CD8-positive, alpha-beta memory T cell (primary cell): ENCODE results near the gene KDSR. TPM values are rescaled to one million over a fixed set of nuclear protein-coding genes. Genes with fewer than 3 reads are reported as not detected.

ENCODE experiments used
- CTCF ChIA-PET: fragments of 350-600 bp; sonication (Branson Sonifier 250); formaldehyde crosslinking; loops from one replicate; lab custom pipeline; 2021; ENCODE audit warnings: antibody characterized with exemption; lab: Charles Lee
- POLR2A ChIA-PET: fragments of 350-600 bp; sonication (Branson Sonifier 250); formaldehyde crosslinking; loops from one replicate; lab custom pipeline; 2021; ENCODE audit warnings: antibody characterized with exemption; lab: Charles Lee
- DNase-seq, 5 donors: peaks; one replicate each; pipeline versions ENCODE4 v3.0.0 to v3.0.0-alpha.2; 2020 to 2022; ENCODE audit warnings: mixed read lengths in 1 of 5
- H3K27ac ChIP-seq: one replicate; pipeline ENCODE4 v1.7.0; 2013; ENCODE audit warnings: low read depth, mild to moderate bottlenecking, low read length, moderate library complexity
- H3K27me3 ChIP-seq: 2 replicates; pipeline ENCODE4 v1.7.0; 2013; ENCODE audit warnings: low read length, mild to moderate bottlenecking; ENCODE audit not compliant: insufficient read depth, poor library complexity, severe bottlenecking
- H3K36me3 ChIP-seq: 2 replicates; pipeline ENCODE4 v1.7.0; 2013; ENCODE audit warnings: mild to moderate bottlenecking, low read length, moderate library complexity; ENCODE audit not compliant: insufficient read depth
- H3K4me1 ChIP-seq: 2 replicates; pipeline ENCODE4 v1.7.0; 2013; ENCODE audit warnings: mild to moderate bottlenecking, low read length, moderate library complexity; ENCODE audit not compliant: insufficient read depth
- H3K4me3 ChIP-seq: 2 replicates; pipeline ENCODE4 v1.7.0; 2013; ENCODE audit warnings: mild to moderate bottlenecking, low read length
- H3K9me3 ChIP-seq: 2 replicates; pipeline ENCODE4 v1.7.0; 2013; ENCODE audit warnings: mild to moderate bottlenecking, low read length
- H3K27ac Mint-ChIP-seq, 8 donors: one replicate each; pipeline ENCODE4 v1.8.0; 2020 to 2021; ENCODE audit warnings: mixed read lengths in 8 of 8, mild to moderate bottlenecking in 6 of 8, inconsistent platforms in 3 of 8, moderate library complexity in 3 of 8
- H3K27me3 Mint-ChIP-seq, 2 donors: one replicate each; pipeline ENCODE4 v1.8.0; 2020 to 2021; ENCODE audit warnings: mixed read lengths in 2 of 2, mild to moderate bottlenecking in 1 of 2, moderate library complexity in 1 of 2
- H3K36me3 Mint-ChIP-seq, 3 donors: one replicate each; pipeline ENCODE4 v1.8.0; 2020 to 2021; ENCODE audit warnings: mixed read lengths in 3 of 3, inconsistent platforms in 1 of 3, mild to moderate bottlenecking in 1 of 3
- H3K4me1 Mint-ChIP-seq, 3 donors: one replicate each; pipeline ENCODE4 v1.8.0; 2020 to 2021; ENCODE audit warnings: mixed read lengths in 3 of 3, inconsistent platforms in 1 of 3, mild to moderate bottlenecking in 1 of 3
- H3K4me3 Mint-ChIP-seq, 7 donors: one replicate each; pipeline ENCODE4 v1.8.0; 2020 to 2021; ENCODE audit warnings: mixed read lengths in 7 of 7, mild to moderate bottlenecking in 6 of 7, moderate library complexity in 4 of 7, inconsistent platforms in 2 of 7
- H3K9me3 Mint-ChIP-seq, 5 donors: one replicate each; pipeline ENCODE4 v1.8.0; 2020 to 2022; ENCODE audit warnings: mixed read lengths in 5 of 5, mild to moderate bottlenecking in 3 of 5, moderate library complexity in 2 of 5, inconsistent platforms in 1 of 5
- polyA plus RNA-seq: library from polyadenylated mRNA; unstranded; fragments of 300-500 nt; fragmentation: Illumina TruSeq; gene quantifications from one replicate; pipeline ENCODE4 v1.2.3, GENCODE V29; 2021
- total RNA-seq, 2 experiments: library from RNA; stranded (reverse); gene quantifications; one replicate each; pipeline ENCODE4 v1.2.3, GENCODE V29; 2021

The KDSR gene
- total and polyA plus RNA-seq, 3 experiments from 2014 or later = 52.1 to 103 (median 55.3) TPM

DNA sequence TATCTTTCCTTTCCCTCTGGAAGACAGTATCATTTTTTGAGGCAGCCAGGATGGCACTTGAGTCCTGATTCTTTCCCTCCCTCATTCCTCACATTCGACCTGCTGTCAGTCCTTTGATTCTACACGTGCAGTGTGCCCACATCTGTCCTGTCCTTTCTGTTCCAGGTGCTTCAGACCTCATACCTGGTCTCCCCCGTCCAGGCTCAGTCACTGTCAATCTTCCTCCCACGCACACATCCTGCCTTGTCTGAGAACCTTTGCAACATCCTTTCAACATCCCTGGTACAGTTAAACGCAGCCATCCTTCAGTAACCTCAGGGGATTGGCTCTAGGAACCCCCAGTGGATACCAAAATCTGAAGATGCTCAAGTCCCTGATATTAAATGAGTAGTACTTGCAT, 57.6 kb downstream of the KDSR start:
- no peak overlapping the region for H3K27ac ChIP-seq
- Mint-ChIP-seq H3K27me3 (no peaks in the 10 kb centered on the region), H3K27ac (peak overlapping the region in 7 of 8 donors; percentile 46 to 90 (median 89)), H3K36me3 (peaks cover 0 to 16% (median 3%) of the 10 kb centered on the region in 3 donors), H3K4me1 (peaks cover 78 to 96% (median 90%) of the 10 kb centered on the region in 3 donors), H3K4me3 (peak overlapping the region in 6 of 7 donors; percentile 1 to 63 (median 41)), H3K9me3 (no peaks in the 10 kb centered on the region)
- peaks cover 57% of the 10 kb centered on the region for H3K4me1 ChIP-seq
- peak overlapping the region; percentile 35 for H3K4me3 ChIP-seq
- H3K36me3 ChIP-seq = no peaks in the 10 kb centered on the region
- peak in 2 of 5 donors; percentile 49 to 56 for DNase-seq
- no peaks in the 10 kb centered on the region for H3K9me3 ChIP-seq
- ChIA-PET CTCF (interaction anchor here (3.9 kb wide), 1 partner anchor 9 kb away, joined by 25 read pairs; no protein-coding TSS in a partner anchor), POLR2A (no interaction called here)
- H3K27me3 ChIP-seq = no peaks in the 10 kb centered on the region

DNA sequence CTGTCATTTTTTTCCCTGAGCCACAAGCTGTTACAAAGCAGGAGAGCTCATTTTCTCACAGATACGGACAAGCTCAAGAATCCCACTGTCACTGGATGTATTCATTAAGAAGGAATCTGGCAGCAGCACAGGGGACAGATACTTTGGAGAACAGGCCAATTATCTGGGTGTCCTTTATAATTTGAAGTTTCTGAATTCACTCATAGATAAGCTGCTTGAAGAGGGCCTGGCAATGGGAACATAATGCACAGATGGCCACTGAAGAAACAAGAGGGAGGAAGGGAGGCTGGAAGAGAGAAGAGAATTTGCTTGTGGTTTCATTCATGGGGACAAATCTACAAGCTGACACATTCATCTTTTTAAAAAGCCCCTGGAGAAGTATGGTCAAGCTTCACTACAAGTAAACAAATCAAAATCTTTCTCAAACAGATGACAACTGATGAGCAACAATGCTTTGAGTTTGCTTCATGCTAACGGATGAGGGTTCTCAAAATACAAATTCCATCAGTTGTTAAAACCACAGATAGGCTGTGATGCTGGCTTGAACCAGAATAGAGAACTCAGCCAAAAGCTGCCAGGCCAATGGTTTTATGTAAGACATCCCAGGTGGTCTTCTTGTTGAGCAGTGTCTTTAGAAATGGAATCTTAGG, 59.3 kb downstream of the KDSR start:
- no peak overlapping the region for H3K27ac ChIP-seq
- H3K9me3 ChIP-seq = no peaks in the 10 kb centered on the region
- no peaks in the 10 kb centered on the region for H3K36me3 ChIP-seq
- Mint-ChIP-seq H3K27me3 (no peaks in the 10 kb centered on the region), H3K4me3 (peak overlapping the region in 2 of 7 donors; percentile 20 to 47), H3K27ac (peak overlapping the region; percentile 21 to 93 (median 70)), H3K4me1 (peaks cover 74 to 96% (median 89%) of the 10 kb centered on the region in 3 donors), H3K36me3 (peaks cover 0 to 16% (median 3%) of the 10 kb centered on the region in 3 donors), H3K9me3 (no peaks in the 10 kb centered on the region)
- no peaks in the 10 kb centered on the region for H3K27me3 ChIP-seq
- peaks cover 60% of the 10 kb centered on the region for H3K4me1 ChIP-seq
- POLR2A ChIA-PET = no interaction called here
- H3K4me3 ChIP-seq = no peak overlapping the region
- CTCF ChIA-PET = interaction anchor here (2.4 to 3.9 kb wide), 2 partner anchors 10 to 153 kb away, joined by 10 to 25 read pairs; no protein-coding TSS in a partner anchor
- no peak for DNase-seq

DNA sequence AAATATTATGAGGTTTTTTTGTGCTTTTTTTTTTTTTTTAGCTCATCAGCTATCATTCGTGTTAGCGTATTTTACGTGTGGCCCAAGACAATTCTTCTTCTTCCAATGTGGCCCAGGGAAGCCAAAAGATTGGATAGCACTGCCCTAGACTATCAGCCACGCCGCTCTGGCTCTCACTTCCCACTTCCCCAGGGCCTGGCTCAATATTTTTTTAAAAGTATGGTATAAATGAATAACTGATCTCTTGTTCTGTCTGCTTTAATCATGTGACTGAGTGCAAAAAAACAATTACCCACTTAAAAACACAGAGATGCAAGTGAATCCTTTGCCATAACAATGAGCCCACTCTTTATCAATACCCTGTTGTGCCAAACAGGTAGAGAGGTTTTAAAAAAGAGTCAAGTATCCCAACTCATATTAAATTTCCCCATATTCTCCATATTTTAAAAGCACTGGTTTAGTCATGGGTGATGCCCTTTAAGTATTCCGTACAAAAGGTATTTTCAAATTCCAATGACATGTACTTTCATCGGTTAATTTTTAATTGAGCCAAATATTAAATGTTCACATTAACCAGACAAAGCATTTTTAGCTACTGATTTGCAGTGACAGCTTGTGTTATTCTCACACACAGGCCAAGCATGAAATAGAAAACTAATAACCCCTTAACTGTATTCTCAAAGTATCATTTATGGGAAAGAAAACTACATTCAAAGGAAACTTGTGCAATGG, 60.0 kb downstream of the KDSR start:
- H3K27ac Mint-ChIP-seq = peak overlapping the region in 6 of 8 donors; percentile 48 to 93 (median 70)
- Histone ChIP-seq H3K9me3 (no peaks in the 10 kb centered on the region), H3K4me1 (peaks cover 62% of the 10 kb centered on the region), H3K27ac (no peak overlapping the region), H3K36me3 (no peaks in the 10 kb centered on the region), H3K4me3 (no peak overlapping the region), H3K27me3 (no peaks in the 10 kb centered on the region)
- no peak for DNase-seq
- peak overlapping the region in 1 of 7 donors; percentile 49 for H3K4me3 Mint-ChIP-seq
- H3K4me1 Mint-ChIP-seq = peaks cover 76 to 96% (median 89%) of the 10 kb centered on the region in 3 donors
- ChIA-PET CTCF (interaction anchor here (0.6 to 3.9 kb wide), 4 partner anchors 11 to 176 kb away, joined by 3 to 25 read pairs (median 7); no protein-coding TSS in a partner anchor), POLR2A (no interaction called here)
- H3K9me3 Mint-ChIP-seq = no peaks in the 10 kb centered on the region
- H3K36me3 Mint-ChIP-seq = peaks cover 0 to 16% (median 3%) of the 10 kb centered on the region in 3 donors
- no peaks in the 10 kb centered on the region for H3K27me3 Mint-ChIP-seq

DNA sequence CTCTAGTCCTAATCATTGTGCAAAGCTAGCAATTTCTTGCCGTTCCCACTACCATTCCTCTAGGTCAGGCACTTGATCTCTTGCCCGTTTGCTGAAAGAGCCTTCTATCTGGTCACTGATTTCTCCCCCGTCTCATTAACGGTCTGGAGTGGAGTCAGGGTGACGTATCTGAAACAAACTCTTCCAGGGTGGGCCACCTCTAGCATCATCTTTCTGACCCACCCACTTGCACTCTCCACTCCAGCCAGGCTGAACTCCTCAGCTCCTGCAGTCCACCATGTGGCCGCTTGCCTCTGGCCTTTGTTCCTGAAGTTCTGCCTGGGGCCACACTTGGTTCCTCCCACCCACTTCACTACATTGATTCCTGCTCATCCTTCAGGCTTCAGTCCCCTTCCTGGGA, 60.8 kb downstream of the KDSR start:
- Histone ChIP-seq H3K27ac (no peak overlapping the region), H3K27me3 (no peaks in the 10 kb centered on the region), H3K9me3 (no peaks in the 10 kb centered on the region), H3K36me3 (no peaks in the 10 kb centered on the region), H3K4me1 (peaks cover 60% of the 10 kb centered on the region), H3K4me3 (no peak overlapping the region)
- Mint-ChIP-seq H3K4me1 (peaks cover 76 to 96% (median 87%) of the 10 kb centered on the region in 3 donors), H3K36me3 (peaks cover 0 to 17% (median 3%) of the 10 kb centered on the region in 3 donors), H3K9me3 (no peaks in the 10 kb centered on the region), H3K27ac (peak overlapping the region in 6 of 8 donors; percentile 0 to 73 (median 56)), H3K27me3 (no peaks in the 10 kb centered on the region), H3K4me3 (peak overlapping the region in 2 of 7 donors; percentile 12 to 49)
- ChIA-PET POLR2A (no interaction called here), CTCF (interaction anchor here (0.8 to 3.9 kb wide), 3 partner anchors 12 to 152 kb away, joined by 4 to 25 read pairs (median 10); no protein-coding TSS in a partner anchor)
- DNase-seq = no peak

DNA sequence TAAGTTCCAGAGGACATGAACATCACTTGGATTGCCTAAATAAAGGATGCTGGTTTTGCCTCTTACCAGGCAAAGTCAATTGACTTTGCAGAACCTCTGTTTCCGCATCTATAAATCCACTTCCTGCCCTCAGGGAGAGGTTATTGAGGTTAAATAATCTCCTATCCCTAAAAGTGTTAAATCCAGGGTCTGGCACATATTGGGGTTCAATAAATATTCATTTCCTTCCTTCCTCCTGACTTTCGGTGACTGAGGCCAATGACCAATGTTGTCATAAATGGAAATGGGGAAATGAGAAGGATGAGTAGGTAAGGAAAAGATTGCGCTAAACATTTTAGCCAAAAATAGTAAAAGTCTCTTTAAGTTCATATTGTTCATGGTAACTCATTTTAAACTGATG, 63.5 kb downstream of the KDSR start:
- Mint-ChIP-seq H3K27ac (peak overlapping the region in 7 of 8 donors; percentile 30 to 88 (median 55)), H3K27me3 (no peaks in the 10 kb centered on the region), H3K36me3 (peaks cover 0 to 31% (median 3%) of the 10 kb centered on the region in 3 donors), H3K4me3 (peak overlapping the region in 5 of 7 donors; percentile 12 to 65 (median 50)), H3K9me3 (no peaks in the 10 kb centered on the region), H3K4me1 (peaks cover 81 to 98% (median 93%) of the 10 kb centered on the region in 3 donors)
- Histone ChIP-seq H3K9me3 (no peaks in the 10 kb centered on the region), H3K4me1 (peaks cover 66% of the 10 kb centered on the region), H3K36me3 (no peaks in the 10 kb centered on the region), H3K27ac (no peak overlapping the region), H3K27me3 (no peaks in the 10 kb centered on the region), H3K4me3 (no peak overlapping the region)
- POLR2A ChIA-PET = no interaction called here
- CTCF ChIA-PET = interaction anchor here (1.6 kb wide), 1 partner anchor 13 kb away, joined by 3 read pairs; no protein-coding TSS in a partner anchor
- DNase-seq = no peak

DNA sequence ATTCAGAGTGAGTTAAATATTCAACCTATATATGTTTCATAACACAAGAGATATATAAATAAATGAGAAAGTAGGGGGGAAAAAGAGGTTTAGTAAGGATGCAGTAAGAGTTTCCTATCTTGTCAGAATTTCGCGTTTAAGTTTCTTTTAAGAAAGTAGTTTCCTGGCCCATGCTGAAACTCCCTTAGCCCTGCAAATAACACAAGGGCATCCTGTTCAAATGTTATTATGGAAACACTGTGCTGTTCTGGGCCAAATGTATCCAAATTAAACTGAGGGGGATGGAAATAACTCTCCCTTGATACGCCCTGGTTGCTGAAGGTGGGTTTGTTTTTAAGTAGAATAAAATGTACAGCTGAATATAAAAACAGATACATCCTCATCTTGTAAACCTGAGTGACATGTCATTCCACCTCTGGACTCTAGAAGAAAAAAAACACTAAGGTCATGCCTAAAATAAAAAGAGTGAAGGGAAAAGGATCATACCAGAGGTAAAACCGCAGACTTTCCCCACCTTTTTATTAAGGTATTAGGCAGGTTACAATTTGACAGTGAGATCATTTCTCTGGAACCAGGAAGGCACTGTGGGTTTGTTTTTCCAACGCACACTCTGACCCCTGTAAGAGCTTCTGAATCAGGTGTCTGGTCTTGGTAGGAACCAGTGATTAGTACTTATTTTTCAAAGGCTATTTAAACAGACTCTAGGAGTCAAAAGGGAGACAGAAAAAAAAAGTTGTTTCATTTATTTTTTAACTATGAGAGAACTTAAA, 64.2 kb downstream of the KDSR start:
- H3K27ac ChIP-seq = no peak overlapping the region
- CTCF ChIA-PET = interaction anchor here (1.5 to 5.6 kb wide), 4 partner anchors 9 to 148 kb away, joined by 4 to 58 read pairs (median 5); partner anchors contain the start of gene BCL2
- Mint-ChIP-seq H3K27me3 (no peaks in the 10 kb centered on the region), H3K36me3 (peaks cover 0 to 31% (median 3%) of the 10 kb centered on the region in 3 donors), H3K27ac (peak overlapping the region; percentile 52 to 96 (median 90)), H3K4me1 (peaks cover 81 to 98% (median 94%) of the 10 kb centered on the region in 3 donors), H3K9me3 (no peaks in the 10 kb centered on the region), H3K4me3 (peak overlapping the region; percentile 9 to 87 (median 76))
- no peaks in the 10 kb centered on the region for H3K36me3 ChIP-seq
- H3K9me3 ChIP-seq = no peaks in the 10 kb centered on the region
- peak overlapping the region; percentile 4 for H3K4me3 ChIP-seq
- POLR2A ChIA-PET = interaction anchor here (0.5 to 1.8 kb wide), 3 partner anchors 12 to 92 kb away, joined by 3 to 9 read pairs (median 3); partner anchors contain the start of gene BCL2
- DNase-seq = no peak
- peaks cover 74% of the 10 kb centered on the region for H3K4me1 ChIP-seq
- H3K27me3 ChIP-seq = no peaks in the 10 kb centered on the region

DNA sequence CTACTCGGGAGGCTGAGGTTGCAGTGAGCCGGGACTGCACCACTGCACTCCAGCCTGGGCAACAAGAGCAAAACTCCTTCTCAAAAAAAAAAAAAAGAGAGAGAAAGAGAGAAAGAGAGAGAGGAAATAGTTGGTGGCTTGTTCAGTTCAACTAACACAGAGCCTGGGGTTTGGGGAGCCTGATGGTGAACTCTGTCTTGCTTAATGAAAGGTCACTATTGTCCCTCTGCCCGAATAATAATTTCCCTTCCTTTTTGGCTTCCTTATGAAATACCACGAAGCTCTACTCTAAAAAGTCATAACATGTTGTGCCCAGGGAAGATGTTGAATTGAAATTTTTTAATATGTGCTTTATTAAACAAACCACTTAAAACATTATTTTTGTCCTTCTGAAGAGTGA, 64.8 kb downstream of the KDSR start:
- H3K27me3 Mint-ChIP-seq = no peaks in the 10 kb centered on the region
- ChIA-PET POLR2A (interaction anchor here (0.5 to 1.8 kb wide), 5 partner anchors 12 to 135 kb away, joined by 3 to 9 read pairs (median 3); partner anchors contain the start of gene BCL2), CTCF (interaction anchor here (1.5 to 5.6 kb wide), 4 partner anchors 9 to 147 kb away, joined by 4 to 58 read pairs (median 5); partner anchors contain the start of gene BCL2)
- no peaks in the 10 kb centered on the region for H3K36me3 ChIP-seq
- H3K36me3 Mint-ChIP-seq = peaks cover 0 to 34% (median 3%) of the 10 kb centered on the region in 3 donors
- DNase-seq = no peak
- H3K27me3 ChIP-seq = no peaks in the 10 kb centered on the region
- H3K9me3 Mint-ChIP-seq = no peaks in the 10 kb centered on the region
- peak overlapping the region; percentile 52 to 96 (median 90) for H3K27ac Mint-ChIP-seq
- H3K9me3 ChIP-seq = no peaks in the 10 kb centered on the region
- H3K27ac ChIP-seq = no peak overlapping the region
- H3K4me1 Mint-ChIP-seq = peaks cover 81 to 98% (median 94%) of the 10 kb centered on the region in 3 donors
- peak overlapping the region; percentile 9 to 87 (median 76) for H3K4me3 Mint-ChIP-seq
- peaks cover 74% of the 10 kb centered on the region for H3K4me1 ChIP-seq
- H3K4me3 ChIP-seq = no peak overlapping the region
